HepG2 (cell line): ENCODE data around the gene CD7. TPM values are rescaled to one million over a fixed set of nuclear protein-coding genes. Genes with fewer than 3 reads are reported as not detected.

Experiments
- ATF7-NPFF ChIP-seq: sonication (generic); formaldehyde crosslinking; IDR thresholded peaks from 2 replicates; pipeline ENCODE4 v1.8.1; 2023; ENCODE audit warnings: mild to moderate bottlenecking, low read depth, missing genetic modification reagents, moderate library complexity
- BRCA1 ChIP-seq: sonication (generic); formaldehyde crosslinking; IDR thresholded peaks from 2 replicates; pipeline ENCODE4 v1.4.0; 2020; ENCODE audit warnings: missing genetic modification reagents
- CCDC6 ChIP-seq: sonication (generic); formaldehyde crosslinking; IDR thresholded peaks from 2 replicates; pipeline ENCODE4 v1.8.1; 2022; ENCODE audit warnings: mild to moderate bottlenecking, missing genetic modification reagents, moderate library complexity
- CHD2 ChIP-seq: IDR thresholded peaks from 2 replicates; pipeline ENCODE4 v1.6.1; 2011; ENCODE audit warnings: low read depth, low read length, improper control_type of control experiment
- ELF4 ChIP-seq: sonication (generic); formaldehyde crosslinking; IDR thresholded peaks from 2 replicates; pipeline ENCODE4 v1.5.0; 2020; ENCODE audit warnings: missing genetic modification reagents, mild to moderate bottlenecking, moderate library complexity, borderline replicate concordance
- ETS1 ChIP-seq: sonication (generic); formaldehyde crosslinking; IDR thresholded peaks from 2 replicates; pipeline ENCODE4 v1.4.0; 2020; ENCODE audit warnings: missing genetic modification reagents
- ETV5 ChIP-seq: IDR thresholded peaks from 2 replicates; pipeline ENCODE4 v1.6.1; 2018; ENCODE audit warnings: missing biosample characterization, missing genetic modification reagents, inconsistent platforms, borderline replicate concordance
- HES4 ChIP-seq: sonication (generic); formaldehyde crosslinking; IDR thresholded peaks from 2 replicates; pipeline ENCODE4 v1.9.0; 2021; ENCODE audit warnings: mild to moderate bottlenecking, missing genetic modification reagents, borderline replicate concordance
- ISL2 ChIP-seq: sonication (generic); formaldehyde crosslinking; IDR thresholded peaks from 2 replicates; pipeline ENCODE4 v1.5.0; 2020; ENCODE audit warnings: missing genetic modification reagents
- KDM6A ChIP-seq: IDR thresholded peaks from 2 replicates; pipeline ENCODE4 v1.6.1; 2016; ENCODE audit warnings: low read depth
- MIER3 ChIP-seq: IDR thresholded peaks from 2 replicates; pipeline ENCODE4 v1.6.1; 2016; ENCODE audit warnings: missing compliant biosample characterization, borderline replicate concordance
- PHF20 ChIP-seq: sonication (generic); formaldehyde crosslinking; IDR thresholded peaks from 2 replicates; pipeline ENCODE4 v1.5.0; 2020; ENCODE audit warnings: mild to moderate bottlenecking, missing genetic modification reagents
- SALL1 ChIP-seq: sonication (generic); formaldehyde crosslinking; IDR thresholded peaks from 2 replicates; pipeline ENCODE4 v1.8.0; 2022; ENCODE audit warnings: mild to moderate bottlenecking, missing genetic modification reagents
- TEF ChIP-seq: sonication (generic); formaldehyde crosslinking; IDR thresholded peaks from 2 replicates; pipeline ENCODE4 v1.5.0; 2020; ENCODE audit warnings: missing genetic modification reagents
- TOPORS ChIP-seq: sonication (generic); formaldehyde crosslinking; IDR thresholded peaks from 2 replicates; pipeline ENCODE4 v1.8.0; 2023; ENCODE audit warnings: mild to moderate bottlenecking, missing genetic modification reagents
- TSC22D2 ChIP-seq: sonication (generic); formaldehyde crosslinking; IDR thresholded peaks from 2 replicates; pipeline ENCODE4 v1.5.1; 2020; ENCODE audit warnings: missing genetic modification reagents, mild to moderate bottlenecking, borderline replicate concordance
- ZBTB3 ChIP-seq: sonication (generic); formaldehyde crosslinking; IDR thresholded peaks from 2 replicates; pipeline ENCODE4 v1.4.0; 2020; ENCODE audit warnings: low read depth, mild to moderate bottlenecking, moderate library complexity, missing genetic modification reagents, borderline replicate concordance
- ZBTB4 ChIP-seq: sonication (generic); formaldehyde crosslinking; IDR thresholded peaks from 2 replicates; pipeline ENCODE4 v1.4.0; 2020; ENCODE audit warnings: missing genetic modification reagents, mild to moderate bottlenecking, borderline replicate concordance
- ZFP82 ChIP-seq: sonication (generic); formaldehyde crosslinking; IDR thresholded peaks from 2 replicates; pipeline ENCODE4 v1.5.1; 2020; ENCODE audit warnings: mild to moderate bottlenecking, missing genetic modification reagents, borderline replicate concordance
- ZNF264 ChIP-seq: sonication (generic); formaldehyde crosslinking; IDR thresholded peaks from 2 replicates; pipeline ENCODE4 v1.4.0; 2020; ENCODE audit warnings: missing genetic modification reagents
- ZNF331 ChIP-seq: sonication (generic); formaldehyde crosslinking; IDR thresholded peaks from 2 replicates; pipeline ENCODE4 v1.4.0; 2020; ENCODE audit warnings: missing genetic modification reagents
- ZNF558 ChIP-seq: sonication (generic); formaldehyde crosslinking; IDR thresholded peaks from 2 replicates; pipeline ENCODE4 v1.9.0; 2022; ENCODE audit warnings: mild to moderate bottlenecking, missing genetic modification reagents, borderline replicate concordance
- polyA plus RNA-seq, 8 experiments: library from polyadenylated mRNA; depleted of rRNA in 3 of 8; stranded (reverse) in 7 of 8; unstranded in 1 of 8; fragments of >200 nt; fragmentation: Illumina TruSeq in 4 of 8; extraction: Trizol in 4 of 8; gene quantifications; 2 replicates each; pipeline versions ENCODE4 v1.2.1 to v1.2.3, GENCODE V29; 2011 to 2016; ENCODE audit warnings: low read depth in 4 of 8, missing spikeins in 1 of 8, mixed read lengths in 1 of 8; ENCODE audit not compliant: insufficient read depth in 1 of 8
- total RNA-seq, 5 experiments: library from RNA; depleted of rRNA; stranded (reverse); fragments of >200 nt; fragmentation: Illumina TruSeq; extraction: Trizol; gene quantifications; 2 replicates each; pipeline ENCODE4 v1.2.3, GENCODE V29; 2016; ENCODE audit warnings: low read depth in 1 of 5
- TF ChIP-seq, protein P1 (sequence below): sonication (generic); formaldehyde crosslinking; IDR thresholded peaks from 2 replicates; pipeline ENCODE4 v1.8.0; 2022; ENCODE audit warnings: missing genetic modification reagents, mild to moderate bottlenecking, borderline replicate concordance

The CD7 gene
- total and polyA plus RNA-seq, 2 of the 13 experiments (the other 11 are each of a cell fraction or from before 2014, with no cell fraction given), result 67.6 to 76.4 TPM

DNA sequence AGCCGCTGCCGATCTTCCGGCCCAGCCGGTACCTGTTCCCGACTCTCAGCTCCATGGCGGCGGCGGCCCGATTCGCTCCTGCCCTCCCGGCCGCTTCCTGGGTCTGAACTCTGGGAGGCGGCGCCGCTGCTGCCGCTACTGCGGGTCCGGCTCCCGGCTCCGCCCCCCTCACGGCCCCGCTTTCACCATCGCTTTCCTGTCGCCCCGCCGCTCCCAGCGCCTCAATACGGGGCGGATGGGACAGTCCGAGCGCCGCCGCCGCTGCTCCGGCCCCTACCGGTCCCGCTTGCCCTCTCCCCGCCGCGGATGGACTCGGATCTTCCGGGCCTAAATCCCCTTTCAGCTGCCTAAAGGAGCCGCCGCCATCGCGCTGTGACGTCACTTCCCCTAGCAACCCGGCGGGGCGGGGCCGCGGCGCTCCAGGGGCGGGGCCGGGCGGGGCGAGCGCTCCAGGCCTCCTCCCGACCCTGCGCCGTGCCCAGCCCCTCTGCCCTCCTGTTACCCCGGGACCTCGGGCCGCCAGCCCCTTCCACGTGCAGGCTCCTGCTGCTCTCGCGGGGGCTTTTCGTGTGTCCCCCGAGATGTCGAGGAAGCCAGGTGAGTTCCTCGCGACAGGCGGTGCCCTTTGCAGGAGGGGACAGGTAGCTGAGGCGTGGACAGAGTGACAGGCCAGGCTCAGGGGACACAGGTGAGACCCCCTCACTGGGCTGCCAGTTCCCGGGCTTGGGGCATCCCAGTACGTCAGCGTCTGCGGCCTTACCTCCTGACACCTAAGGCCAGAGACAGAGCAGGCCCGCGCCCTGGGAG lies 43.9 kb downstream of the CD7 start, which contains the start of gene CSNK1D (continued):
- TF ChIP-seq, protein P1, sequence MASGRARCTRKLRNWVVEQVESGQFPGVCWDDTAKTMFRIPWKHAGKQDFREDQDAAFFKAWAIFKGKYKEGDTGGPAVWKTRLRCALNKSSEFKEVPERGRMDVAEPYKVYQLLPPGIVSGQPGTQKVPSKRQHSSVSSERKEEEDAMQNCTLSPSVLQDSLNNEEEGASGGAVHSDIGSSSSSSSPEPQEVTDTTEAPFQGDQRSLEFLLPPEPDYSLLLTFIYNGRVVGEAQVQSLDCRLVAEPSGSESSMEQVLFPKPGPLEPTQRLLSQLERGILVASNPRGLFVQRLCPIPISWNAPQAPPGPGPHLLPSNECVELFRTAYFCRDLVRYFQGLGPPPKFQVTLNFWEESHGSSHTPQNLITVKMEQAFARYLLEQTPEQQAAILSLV (CRISPR knock-in tag), result peak; percentile 95; the same call in 1 of the 2 replicates
- TF ChIP-seq CHD2 (peak; percentile 75), ELF4 (CRISPR knock-in tag) (peak; percentile 67; the same call in 1 of the 2 replicates), ZBTB4 (peak; percentile 76; the same call in 1 of the 2 replicates), ZFP82 (CRISPR knock-in tag) (peak; percentile 93), ISL2 (peak; percentile 76), HES4 (CRISPR knock-in tag) (peak; percentile 17; the same call in 1 of the 2 replicates), ATF7-NPFF (CRISPR knock-in tag) (no peak; the same call in none of the 2 replicates), BRCA1 (CRISPR knock-in tag) (0 out of 2 replicates have a peak, but pooled peaks have one; percentile 37), PHF20 (CRISPR knock-in tag) (peak; percentile 73), MIER3 (CRISPR knock-in tag) (peak; percentile 34), TEF (no peak), TOPORS (peak; percentile 82; the same call in 1 of the 2 replicates), ZNF264 (CRISPR knock-in tag) (peak; percentile 18; the same call in 1 of the 2 replicates), ZNF558 (peak; percentile 17; the same call in 1 of the 2 replicates), ETV5 (CRISPR knock-in tag) (peak; percentile 73), SALL1 (CRISPR knock-in tag) (peak; percentile 84), ZNF331 (CRISPR knock-in tag) (peak; percentile 8; the same call in 1 of the 2 replicates), CCDC6 (CRISPR knock-in tag) (peak; percentile 91; the same call in 1 of the 2 replicates), ETS1 (no peak), TSC22D2 (peak; percentile 93; the same call in 1 of the 2 replicates), ZBTB3 (CRISPR knock-in tag) (0 out of 2 replicates have a peak, but pooled peaks have one; percentile 74), KDM6A (0 out of 2 replicates have a peak, but pooled peaks have one; percentile 21)
